T-helper 2 cell treated with Interferon-gamma antibody and Interleukin-4, amounts not matched to agents 5 μg/mL and 100 μg/mL, for 36 hours (primary cell): Measurements from ENCODE around the gene TNIP1.

Experiments used
- DNase-seq: peaks from one replicate; pipeline ENCODE4 v3.0.0; 2021; ENCODE audit warnings: low spot score
- H3K27ac Mint-ChIP-seq: one replicate; pipeline ENCODE4 v1.8.0; 2021; ENCODE audit warnings: mild to moderate bottlenecking, mixed read lengths
- H3K27me3 Mint-ChIP-seq: one replicate; pipeline ENCODE4 v1.8.0; 2021; ENCODE audit warnings: low read depth, mixed read lengths
- H3K36me3 Mint-ChIP-seq: one replicate; pipeline ENCODE4 v1.8.0; 2021; ENCODE audit warnings: low read depth, mixed read lengths
- H3K4me1 Mint-ChIP-seq: one replicate; pipeline ENCODE4 v1.8.0; 2021; ENCODE audit warnings: low read depth, mixed read lengths
- H3K4me3 Mint-ChIP-seq: one replicate; pipeline ENCODE4 v1.8.0; 2022; ENCODE audit warnings: mild to moderate bottlenecking, moderate library complexity, mixed read lengths
- H3K9me3 Mint-ChIP-seq: one replicate; pipeline ENCODE4 v1.8.0; 2021; ENCODE audit warnings: mixed read lengths

TNIP1 gene

DNA sequence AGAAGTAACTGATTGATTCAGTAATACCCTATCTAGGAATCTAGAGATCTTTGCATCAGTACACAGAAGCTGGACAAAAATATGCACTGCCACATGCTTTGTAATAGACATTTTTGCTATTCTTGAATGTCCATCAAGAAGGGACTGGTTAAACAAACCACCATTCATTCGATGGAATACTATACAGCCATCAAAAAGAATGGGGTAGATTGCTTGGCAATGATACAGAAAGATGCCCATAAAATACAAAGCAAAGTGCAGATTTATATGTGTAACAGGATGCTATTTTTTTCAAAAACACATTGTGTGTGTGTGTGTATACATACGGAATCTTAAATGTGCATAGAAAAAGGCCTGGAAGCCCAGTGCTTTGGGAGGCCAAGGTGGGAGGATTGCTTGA, 7.6 kb downstream of the TNIP1 start:
- Mint-ChIP-seq H3K27ac (no peak overlapping the region), H3K4me3 (no peak overlapping the region), H3K9me3 (no peaks in the 10 kb centered on the region), H3K36me3 (peaks cover 69% of the 10 kb centered on the region), H3K27me3 (no peaks in the 10 kb centered on the region), H3K4me1 (peaks cover 65% of the 10 kb centered on the region)
- no peak for DNase-seq

DNA sequence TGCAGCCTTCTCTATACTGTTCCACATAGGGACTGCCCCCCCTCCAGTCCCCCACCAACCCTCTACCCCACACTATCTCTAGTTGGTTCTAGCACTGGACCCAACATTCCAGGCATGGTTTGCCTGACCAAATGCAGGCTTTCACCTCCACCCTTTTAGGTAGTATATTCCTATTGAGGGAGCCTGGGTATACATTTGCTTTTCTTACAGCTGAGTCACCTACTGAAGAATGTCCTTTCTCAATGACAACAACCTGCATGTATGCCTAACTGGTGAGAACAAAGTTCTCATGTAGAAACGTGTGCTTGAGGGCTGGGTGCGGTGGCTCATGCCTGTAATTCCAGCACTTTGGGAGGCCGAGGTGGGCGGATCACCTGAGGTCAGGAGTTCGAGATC, 8.2 kb downstream of the TNIP1 start:
- Mint-ChIP-seq H3K9me3 (no peaks in the 10 kb centered on the region), H3K27me3 (no peaks in the 10 kb centered on the region), H3K4me1 (peaks cover 63% of the 10 kb centered on the region), H3K27ac (peak overlapping the region; percentile 38), H3K4me3 (no peak overlapping the region), H3K36me3 (peaks cover 66% of the 10 kb centered on the region)
- no peak for DNase-seq

DNA sequence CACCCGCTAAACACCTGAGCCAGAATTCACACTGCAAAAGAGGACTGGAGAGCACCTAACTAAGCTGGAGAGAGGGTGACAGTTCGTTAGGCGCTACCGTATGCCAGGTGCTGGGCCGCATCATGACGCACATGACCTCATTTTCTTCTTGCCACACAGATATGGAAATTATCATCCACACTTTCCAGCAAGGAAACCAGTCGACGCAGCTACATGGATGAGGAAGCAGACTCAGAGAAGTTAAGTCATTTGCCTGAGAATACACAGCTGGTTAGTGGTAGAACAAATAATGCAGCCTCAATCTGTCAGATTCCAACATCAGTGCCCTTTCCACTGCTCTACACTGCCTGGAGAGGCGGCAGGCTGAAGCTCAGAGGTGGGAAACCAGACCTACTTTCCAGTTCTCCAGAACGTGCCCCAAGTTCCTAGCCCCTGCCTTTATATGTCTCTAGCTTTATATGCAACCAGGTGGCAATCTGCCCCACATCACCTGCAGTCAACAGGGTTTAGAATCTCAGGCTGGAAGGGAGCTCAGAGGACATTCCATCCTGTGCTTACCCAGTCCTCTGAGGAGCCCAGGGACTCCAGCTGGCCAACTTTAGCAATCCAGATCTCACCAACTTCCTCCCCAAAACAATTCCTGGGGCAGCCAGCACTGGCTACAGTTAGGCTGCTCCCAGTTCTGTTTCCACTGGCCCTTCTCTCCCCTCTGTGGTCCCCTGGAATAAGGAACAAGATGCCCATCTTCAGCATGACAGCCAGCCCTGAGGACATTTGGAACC, 8.8 kb downstream of the TNIP1 start:
- no peak for DNase-seq
- no peak overlapping the region for H3K4me3 Mint-ChIP-seq
- H3K27me3 Mint-ChIP-seq = no peaks in the 10 kb centered on the region
- peak overlapping the region; percentile 38 for H3K27ac Mint-ChIP-seq
- H3K9me3 Mint-ChIP-seq = no peaks in the 10 kb centered on the region
- peaks cover 65% of the 10 kb centered on the region for H3K4me1 Mint-ChIP-seq
- H3K36me3 Mint-ChIP-seq = peaks cover 66% of the 10 kb centered on the region

DNA sequence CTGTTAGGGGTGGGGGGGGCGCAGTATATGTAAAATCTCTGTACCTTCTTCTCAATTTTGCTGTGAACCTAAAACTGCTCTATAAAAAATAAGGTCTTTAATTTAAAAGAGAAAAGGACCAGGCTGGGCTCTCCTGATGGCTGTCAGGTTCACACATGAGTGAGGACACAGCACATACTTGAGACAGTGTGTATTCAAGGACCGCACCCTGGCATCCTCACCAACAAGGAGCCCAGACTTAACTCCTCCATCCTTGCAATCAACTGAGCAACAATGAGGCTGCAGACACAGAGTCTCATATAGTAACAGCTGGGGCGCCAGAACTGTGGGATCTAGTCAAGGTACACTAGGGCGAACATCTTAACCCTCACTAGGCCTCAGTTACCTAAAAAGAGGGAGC, 9.8 kb downstream of the TNIP1 start:
- H3K4me1 Mint-ChIP-seq = peaks cover 62% of the 10 kb centered on the region
- H3K27me3 Mint-ChIP-seq = no peaks in the 10 kb centered on the region
- DNase-seq = no peak
- no peak overlapping the region for H3K4me3 Mint-ChIP-seq
- H3K36me3 Mint-ChIP-seq = peaks cover 61% of the 10 kb centered on the region
- no peak overlapping the region for H3K27ac Mint-ChIP-seq
- no peaks in the 10 kb centered on the region for H3K9me3 Mint-ChIP-seq

DNA sequence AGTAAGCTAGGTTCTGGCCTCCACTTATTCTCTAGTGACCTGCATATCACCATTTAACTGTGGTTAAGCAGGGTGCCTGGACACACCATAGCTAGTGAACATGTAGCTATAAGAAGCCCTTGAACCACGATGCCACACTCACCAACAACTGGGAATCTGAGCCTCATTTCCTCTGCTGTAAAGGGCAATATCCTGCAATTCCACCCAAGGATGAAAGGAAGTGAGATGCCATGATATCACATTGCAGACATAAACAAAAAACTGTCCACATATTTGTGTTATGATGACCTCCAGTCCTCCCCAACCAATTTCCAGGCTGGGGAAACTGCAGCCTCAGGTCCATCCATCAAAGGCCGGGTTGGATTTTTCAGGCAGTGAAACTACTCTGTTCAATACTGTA, 10.4 kb downstream of the TNIP1 start:
- no peak overlapping the region for H3K4me3 Mint-ChIP-seq
- peaks cover 61% of the 10 kb centered on the region for H3K4me1 Mint-ChIP-seq
- H3K27ac Mint-ChIP-seq = no peak overlapping the region
- no peaks in the 10 kb centered on the region for H3K27me3 Mint-ChIP-seq
- H3K36me3 Mint-ChIP-seq = peaks cover 56% of the 10 kb centered on the region
- no peaks in the 10 kb centered on the region for H3K9me3 Mint-ChIP-seq
- DNase-seq = no peak

DNA sequence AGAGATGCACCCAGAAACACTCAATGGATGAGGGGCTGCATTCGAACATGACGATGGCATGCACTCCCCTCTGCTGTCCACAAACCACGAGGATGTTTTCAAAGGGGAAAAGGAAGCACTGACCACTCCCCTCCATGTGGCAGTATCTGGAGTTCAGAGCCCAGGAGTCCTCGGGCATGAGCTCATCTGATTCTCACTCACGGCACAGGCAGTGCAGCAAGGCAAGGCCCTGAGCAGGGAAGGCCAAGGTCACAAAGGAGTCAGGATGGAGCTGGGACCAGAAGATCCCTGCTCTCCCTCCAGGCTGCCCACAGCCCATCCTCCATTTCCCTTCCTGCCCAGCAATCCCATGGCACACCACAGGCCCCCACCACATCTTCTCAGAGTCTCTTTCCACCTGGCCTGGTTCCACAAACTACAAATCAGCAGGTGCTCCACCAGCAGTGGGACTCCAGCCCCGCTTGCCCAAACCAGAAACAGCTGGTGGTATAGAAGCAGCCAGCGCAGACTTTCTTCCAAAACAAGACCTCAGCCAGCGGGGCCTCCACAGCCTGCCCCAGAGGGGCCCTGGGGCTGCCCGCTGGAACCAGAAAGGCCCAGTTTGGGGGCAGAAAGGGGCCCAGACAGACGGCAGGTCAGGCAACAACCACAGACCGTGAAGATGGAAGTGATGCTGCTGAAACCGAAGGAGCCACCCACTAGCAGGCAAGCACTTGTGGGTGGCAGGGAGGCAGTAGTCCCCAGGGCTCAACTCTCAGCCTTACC, 12.2 kb downstream of the TNIP1 start:
- Mint-ChIP-seq H3K27me3 (no peaks in the 10 kb centered on the region), H3K4me1 (peaks cover 60% of the 10 kb centered on the region), H3K4me3 (peak overlapping the region; percentile 49), H3K27ac (peak overlapping the region; percentile 76), H3K9me3 (no peaks in the 10 kb centered on the region), H3K36me3 (peaks cover 47% of the 10 kb centered on the region)
- DNase-seq = peak; percentile 82

DNA sequence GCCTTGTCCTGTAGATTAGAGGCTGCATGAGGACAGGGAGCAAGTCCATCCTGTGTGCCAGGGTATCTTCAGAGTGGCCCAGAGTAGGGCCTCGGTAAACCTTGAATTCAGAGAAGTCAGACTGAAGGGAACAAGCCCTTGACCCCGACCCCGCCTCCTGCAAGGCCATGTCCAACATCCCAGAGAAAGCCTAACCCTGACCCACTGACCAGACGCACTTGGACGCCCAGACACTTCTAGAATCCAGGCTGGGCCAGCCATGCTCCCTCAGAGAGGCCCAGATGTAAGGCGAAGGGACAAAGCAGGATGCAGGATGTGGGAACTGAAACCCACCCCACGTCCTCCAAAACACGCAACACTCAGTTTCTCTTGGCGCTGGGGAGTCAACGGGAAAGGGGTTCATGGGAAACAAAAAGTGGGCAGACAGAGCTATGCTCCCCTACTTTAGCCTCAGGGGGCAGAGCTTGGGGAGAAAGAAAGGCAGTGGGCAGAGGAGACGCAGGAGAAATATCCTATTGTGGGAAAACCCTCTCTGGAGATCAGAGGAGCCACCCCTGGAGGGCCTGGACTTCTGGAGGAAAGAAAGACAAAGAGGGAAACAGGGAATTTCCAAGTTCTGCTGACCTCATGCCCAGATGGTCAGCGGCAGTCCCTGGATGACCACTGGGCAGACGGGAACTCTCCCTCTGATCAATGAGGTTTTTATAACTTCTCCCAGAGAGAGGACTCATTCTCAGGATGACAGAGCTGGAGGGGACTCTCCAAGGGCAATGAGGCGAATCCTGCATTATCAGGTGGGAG, 13.0 kb downstream of the TNIP1 start:
- H3K4me3 Mint-ChIP-seq = no peak overlapping the region
- H3K27ac Mint-ChIP-seq = peak overlapping the region; percentile 76
- no peaks in the 10 kb centered on the region for H3K27me3 Mint-ChIP-seq
- peaks cover 60% of the 10 kb centered on the region for H3K4me1 Mint-ChIP-seq
- no peak for DNase-seq
- no peaks in the 10 kb centered on the region for H3K9me3 Mint-ChIP-seq
- peaks cover 43% of the 10 kb centered on the region for H3K36me3 Mint-ChIP-seq

DNA sequence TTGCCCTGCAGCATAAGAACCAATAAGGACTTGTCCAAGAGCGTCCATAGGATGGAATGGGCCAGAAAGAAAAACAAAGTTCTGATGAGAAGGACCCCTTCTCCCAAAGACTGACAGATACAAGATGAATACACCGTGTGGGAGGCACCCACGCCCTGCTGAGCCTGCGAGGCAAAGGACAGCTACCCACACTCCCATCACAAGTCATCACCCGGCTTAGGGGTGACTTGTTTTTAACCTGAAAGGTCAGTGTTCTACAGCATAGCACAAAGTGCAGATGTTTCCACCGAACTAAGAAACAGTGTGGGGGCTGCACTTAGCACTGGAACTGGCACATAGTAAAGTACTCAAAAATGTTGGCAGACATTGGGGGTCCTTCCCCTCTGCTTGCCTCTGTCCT, 13.9 kb downstream of the TNIP1 start:
- H3K27ac Mint-ChIP-seq = no peak overlapping the region
- no peak for DNase-seq
- no peak overlapping the region for H3K4me3 Mint-ChIP-seq
- H3K36me3 Mint-ChIP-seq = peaks cover 39% of the 10 kb centered on the region
- peaks cover 55% of the 10 kb centered on the region for H3K4me1 Mint-ChIP-seq
- no peaks in the 10 kb centered on the region for H3K27me3 Mint-ChIP-seq
- no peaks in the 10 kb centered on the region for H3K9me3 Mint-ChIP-seq

DNA sequence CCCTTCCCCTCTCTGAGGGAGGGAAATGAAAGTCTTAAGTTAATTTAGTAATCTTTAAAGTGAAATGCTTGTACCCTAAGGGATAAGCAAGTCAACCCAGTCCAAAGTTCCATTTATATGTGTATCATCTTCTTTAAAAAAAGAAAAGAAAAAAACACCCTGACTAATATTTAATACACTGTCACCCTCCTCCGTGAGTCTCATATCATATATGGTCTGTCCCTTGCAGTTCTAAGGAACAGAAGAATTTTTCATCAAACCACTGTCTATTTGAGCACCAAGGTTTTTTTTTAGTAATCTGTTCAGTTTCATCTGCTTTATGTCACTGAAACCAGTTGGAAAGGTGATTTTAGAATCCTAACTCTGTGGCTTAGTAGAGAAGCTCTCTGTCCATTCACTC, 15.2 kb downstream of the TNIP1 start:
- H3K9me3 Mint-ChIP-seq = no peaks in the 10 kb centered on the region
- H3K4me3 Mint-ChIP-seq = no peak overlapping the region
- H3K36me3 Mint-ChIP-seq = peaks cover 43% of the 10 kb centered on the region
- peak overlapping the region; percentile 67 for H3K27ac Mint-ChIP-seq
- no peak for DNase-seq
- H3K4me1 Mint-ChIP-seq = peaks cover 48% of the 10 kb centered on the region
- H3K27me3 Mint-ChIP-seq = no peaks in the 10 kb centered on the region

DNA sequence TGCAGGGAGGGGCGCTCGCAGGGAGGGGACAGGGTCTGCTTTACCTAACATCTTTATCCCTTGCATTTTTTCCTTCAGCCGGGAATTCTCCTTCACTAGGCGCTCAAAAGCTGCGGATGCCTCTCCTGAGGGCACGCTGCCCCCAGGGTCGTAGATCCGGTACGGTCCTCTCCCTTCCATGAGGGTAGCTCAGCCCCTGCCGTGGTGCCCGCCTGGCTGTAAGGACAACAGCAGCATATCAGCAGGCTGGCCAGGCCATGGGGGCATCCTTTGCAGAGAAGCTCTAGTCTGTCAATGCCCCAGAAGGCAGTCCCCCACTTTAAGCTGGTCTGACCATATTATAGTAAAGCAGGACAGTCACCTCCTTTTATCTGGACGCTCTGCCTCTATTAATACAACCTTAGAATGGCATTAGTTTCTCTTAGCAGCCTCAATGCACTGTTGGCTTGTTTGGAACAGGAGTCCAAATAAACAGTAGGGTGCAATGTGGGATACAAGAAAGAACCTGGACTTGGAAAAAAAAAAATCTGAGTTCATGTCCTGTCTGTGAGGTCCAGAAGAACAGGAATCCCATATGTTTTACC, 15.8 kb downstream of the TNIP1 start:
- H3K27ac Mint-ChIP-seq = no peak overlapping the region

DNA sequence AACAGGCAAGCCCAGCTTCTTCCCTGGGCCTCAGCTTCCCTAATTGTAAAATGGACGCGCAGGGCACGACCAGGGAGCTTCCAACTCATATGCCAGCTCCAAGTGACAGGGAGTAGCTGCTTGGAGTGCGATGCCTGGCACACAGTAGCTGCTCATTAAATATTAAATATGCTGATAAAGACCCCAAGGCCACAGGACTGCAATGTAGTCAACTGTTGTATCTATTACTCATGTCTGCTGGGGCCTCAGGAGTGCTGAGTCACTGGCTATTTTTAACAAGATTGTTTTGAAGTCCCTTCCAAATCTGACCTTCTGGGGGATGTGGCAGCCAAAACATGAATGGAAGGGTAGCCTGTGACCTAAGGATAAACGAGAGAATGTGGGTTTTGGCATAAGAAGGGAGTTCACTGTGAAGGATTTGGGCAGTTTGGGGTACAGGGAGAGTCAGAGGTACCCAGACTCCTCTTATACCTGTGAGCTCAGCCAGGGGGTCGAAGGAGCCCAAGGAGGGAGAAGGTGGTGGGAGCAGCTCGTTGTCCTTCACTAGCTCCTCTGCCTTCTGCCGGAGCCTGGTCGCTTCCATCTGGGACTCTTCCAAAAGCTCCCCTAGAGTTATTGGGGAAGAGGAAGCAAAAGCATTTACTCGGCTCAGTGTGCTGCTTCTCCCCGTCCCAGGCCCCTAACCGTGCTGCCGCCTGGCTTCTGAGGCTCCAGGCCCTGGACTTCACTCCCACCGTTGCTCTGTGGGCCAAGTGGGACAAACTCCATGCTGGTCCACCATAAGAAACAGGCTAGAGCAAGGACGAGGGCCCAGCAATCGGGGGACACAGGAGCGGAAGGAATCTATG, 17.5 kb downstream of the TNIP1 start:
- Mint-ChIP-seq H3K9me3 (no peaks in the 10 kb centered on the region), H3K27me3 (no peaks in the 10 kb centered on the region), H3K36me3 (peaks cover 46% of the 10 kb centered on the region), H3K4me3 (no peak overlapping the region), H3K27ac (peak overlapping the region; percentile 29), H3K4me1 (peaks cover 41% of the 10 kb centered on the region)
- no peak for DNase-seq

More for the DNA sequence above, 15.8 kb downstream of the TNIP1 start:
- Mint-ChIP-seq H3K4me1 (peaks cover 45% of the 10 kb centered on the region), H3K27me3 (no peaks in the 10 kb centered on the region), H3K4me3 (no peak overlapping the region), H3K36me3 (peaks cover 41% of the 10 kb centered on the region), H3K9me3 (no peaks in the 10 kb centered on the region)
- no peak for DNase-seq

DNA sequence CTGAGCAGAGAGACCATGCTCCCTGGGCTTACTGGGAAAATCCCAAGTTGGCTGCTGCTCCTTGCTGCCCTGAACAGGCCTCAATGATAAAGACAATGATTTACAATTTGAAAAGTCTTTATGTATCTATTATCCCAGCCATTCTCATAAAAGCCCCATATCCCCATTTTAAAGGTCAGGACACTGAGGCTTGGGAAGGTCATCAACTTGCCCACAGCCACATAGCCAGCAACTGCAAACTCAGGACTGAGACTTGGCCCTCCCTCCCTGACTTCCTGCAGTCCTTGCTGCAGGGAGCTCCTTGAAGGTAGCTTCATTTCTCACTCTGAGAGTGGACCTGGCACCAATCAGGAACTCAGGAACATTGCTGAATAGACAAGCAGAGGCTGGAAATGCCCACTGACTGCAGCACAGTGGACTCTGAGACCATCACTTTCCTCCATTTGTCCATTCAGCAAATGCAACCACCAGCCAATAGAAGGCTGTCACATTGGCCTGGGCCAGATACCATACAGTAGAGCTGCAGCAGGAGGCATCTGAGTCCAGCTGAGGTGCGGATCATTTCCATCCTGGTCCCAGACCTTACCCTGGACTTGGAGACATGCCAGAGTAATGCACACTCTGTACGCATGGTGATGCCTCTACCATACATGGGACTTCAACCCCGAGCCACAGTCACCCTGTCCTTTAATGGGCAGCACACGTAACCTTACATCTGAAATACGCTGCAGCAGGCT, 18.3 kb downstream of the TNIP1 start:
- peaks cover 48% of the 10 kb centered on the region for H3K36me3 Mint-ChIP-seq
- H3K4me3 Mint-ChIP-seq = no peak overlapping the region
- H3K27ac Mint-ChIP-seq = no peak overlapping the region
- H3K27me3 Mint-ChIP-seq = no peaks in the 10 kb centered on the region
- H3K9me3 Mint-ChIP-seq = no peaks in the 10 kb centered on the region
- H3K4me1 Mint-ChIP-seq = peaks cover 34% of the 10 kb centered on the region
- no peak for DNase-seq
